Measurements from ENCODE around the gene EIF6. TPM values are rescaled to one million over a fixed set of nuclear protein-coding genes. Genes with fewer than 3 reads are reported as not detected.

EIF6 gene
- total and polyA plus RNA-seq, 2 donors (not counting 1 experiment from before 2014, with no cell fraction given): 74.1 to 81.2 TPM

DNA sequence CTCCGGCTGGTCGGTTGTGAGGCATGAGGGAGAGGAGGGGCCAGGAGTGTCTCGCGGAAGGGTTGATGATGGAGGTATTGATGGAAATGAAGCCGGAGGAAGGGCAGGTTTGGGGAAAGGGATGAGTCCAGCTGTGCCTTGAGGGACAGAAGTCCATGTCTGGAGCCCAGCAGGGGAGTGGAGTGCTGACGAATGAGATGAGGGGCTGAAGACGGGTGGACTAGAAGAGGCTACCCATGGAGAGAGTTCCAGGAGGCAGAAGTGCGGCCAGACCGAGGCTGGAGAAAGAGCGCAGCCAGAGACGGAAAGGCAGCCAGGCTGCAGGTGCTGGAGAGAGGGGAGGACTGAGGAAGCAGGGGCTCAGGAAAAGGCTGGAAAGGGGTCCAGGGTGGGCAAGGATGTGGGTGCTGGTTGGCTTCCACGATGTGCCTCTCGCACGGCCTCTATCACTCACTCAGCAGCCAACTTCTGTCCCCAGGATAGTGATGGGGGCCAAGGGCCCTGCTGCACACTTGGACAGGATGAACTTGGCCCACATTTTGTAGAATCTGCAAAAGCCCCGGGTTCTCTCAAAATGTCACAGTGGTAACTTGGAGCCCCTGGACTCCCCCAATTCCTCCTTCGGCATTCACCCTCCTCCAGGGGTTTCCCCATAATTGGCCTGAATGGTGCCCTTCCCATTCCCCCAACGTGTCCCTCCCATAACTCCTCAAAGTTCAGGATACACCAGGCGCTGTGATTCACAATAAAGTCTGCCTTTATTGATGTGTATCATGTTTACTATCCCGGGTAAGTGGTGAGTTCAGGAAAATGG, 627 bp upstream of the EIF6 start:
- H3K79me2 ChIP-seq (ENCODE audit: control insufficient read depth, insufficient read depth, low read length): peaks cover 35% of the 10 kb centered on the region
- H3K27ac Mint-ChIP-seq: peak overlapping the region; percentile 96
- H3K4me2 ChIP-seq (replicated peaks; ENCODE audit: low read depth, low read length, poor library complexity, severe bottlenecking): peak overlapping the region; percentile 95
- ChIA-PET CTCF (interaction anchor here (0.9 to 5.3 kb wide), 4 partner anchors 17 to 140 kb away, joined by 3 to 20 read pairs (median 5); no protein-coding TSS in a partner anchor), POLR2A (interaction anchor here (0.6 to 1.6 kb wide), 4 partner anchors 192 to 1291 kb away, joined by 4 to 9 read pairs (median 5); partner anchors contain the start of genes RALY, RBM39, SCAND1 and TRPC4AP)
- H3K27me3 Mint-ChIP-seq: no peaks in the 10 kb centered on the region
- peak overlapping the region; percentile 96 for H3K9ac ChIP-seq (ENCODE audit: low read length)
- no peak for ATAC-seq (ENCODE audit: low read depth)
- H3K4me3 ChIP-seq (ENCODE audit: control extremely low read depth in 1 of 5, extremely low read depth in 1 of 5, insufficient read depth in 1 of 5, low read depth in 2 of 5, low read length in 4 of 5): peak overlapping the region; percentile 59 to 97 (median 93)
- H3K4me1 ChIP-seq (ENCODE audit: control insufficient read depth in 2 of 2, insufficient read depth in 2 of 2, low read length in 2 of 2): peaks cover 13 to 19% of the 10 kb centered on the region in 2 donors
- no peaks in the 10 kb centered on the region for H3K27me3 ChIP-seq (replicated peaks in 1 of 4; ENCODE audit: control extremely low read depth in 1 of 4, control insufficient read depth in 3 of 4, insufficient read depth in 4 of 4, low read length in 3 of 4)
- intact Hi-C loops (cut with micrococcal nuclease): loop anchor here (1.0 to 5.0 kb wide), 6 partner anchors 126 to 982 kb away; partner anchors contain the start of genes AHCY, EDEM2, ERGIC3 and SCAND1
- H2AFZ ChIP-seq (ENCODE audit: insufficient read depth, low read depth, low read length, poor library complexity, severe bottlenecking): peak overlapping the region; percentile 99
- H3K9me3 ChIP-seq (ENCODE audit: control extremely low read depth in 1 of 3, control insufficient read depth in 2 of 3, insufficient read depth in 1 of 3, low read length in 2 of 3): no peaks in the 10 kb centered on the region
- no peaks in the 10 kb centered on the region for H3K9me3 Mint-ChIP-seq (ENCODE audit: insufficient read depth)
- H3K36me3 ChIP-seq (replicated peaks in 1 of 2; ENCODE audit: control extremely low read depth in 1 of 2, control insufficient read depth in 1 of 2, extremely low read depth in 1 of 2, insufficient read depth in 2 of 2, low read length in 1 of 2): peaks cover 0 to 12% of the 10 kb centered on the region in 2 experiments
- DNase-seq: no peak
- H3K4me1 Mint-ChIP-seq: peaks cover 30% of the 10 kb centered on the region
- WGBS (ENCODE audit: insufficient coverage): 68% methylated on average over 14 of the region's 19 CpGs
- peaks cover 14% of the 10 kb centered on the region for H4K20me1 ChIP-seq (ENCODE audit: control insufficient read depth, insufficient read depth, low read length, poor library complexity, severe bottlenecking)
- TF ChIP-seq EZH2 (IDR thresholded peaks at IDR 0.05; ENCODE audit: borderline replicate concordance, insufficient read depth, low read depth, low read length, poor library complexity, severe bottlenecking): no peak
- TF ChIP-seq, protein P1, sequence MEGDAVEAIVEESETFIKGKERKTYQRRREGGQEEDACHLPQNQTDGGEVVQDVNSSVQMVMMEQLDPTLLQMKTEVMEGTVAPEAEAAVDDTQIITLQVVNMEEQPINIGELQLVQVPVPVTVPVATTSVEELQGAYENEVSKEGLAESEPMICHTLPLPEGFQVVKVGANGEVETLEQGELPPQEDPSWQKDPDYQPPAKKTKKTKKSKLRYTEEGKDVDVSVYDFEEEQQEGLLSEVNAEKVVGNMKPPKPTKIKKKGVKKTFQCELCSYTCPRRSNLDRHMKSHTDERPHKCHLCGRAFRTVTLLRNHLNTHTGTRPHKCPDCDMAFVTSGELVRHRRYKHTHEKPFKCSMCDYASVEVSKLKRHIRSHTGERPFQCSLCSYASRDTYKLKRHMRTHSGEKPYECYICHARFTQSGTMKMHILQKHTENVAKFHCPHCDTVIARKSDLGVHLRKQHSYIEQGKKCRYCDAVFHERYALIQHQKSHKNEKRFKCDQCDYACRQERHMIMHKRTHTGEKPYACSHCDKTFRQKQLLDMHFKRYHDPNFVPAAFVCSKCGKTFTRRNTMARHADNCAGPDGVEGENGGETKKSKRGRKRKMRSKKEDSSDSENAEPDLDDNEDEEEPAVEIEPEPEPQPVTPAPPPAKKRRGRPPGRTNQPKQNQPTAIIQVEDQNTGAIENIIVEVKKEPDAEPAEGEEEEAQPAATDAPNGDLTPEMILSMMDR (IDR thresholded peaks at IDR 0.05): no peak
- H3K27ac ChIP-seq (ENCODE audit: low read length in 2 of 2): peak overlapping the region; percentile 71 to 90
- peak overlapping the region; percentile 95 for H3K4me3 Mint-ChIP-seq

Measured in B cell (primary cell).